Osteocyte (in vitro differentiated cells): Measurements from ENCODE around the gene NELFB. TPM values are rescaled to one million over a fixed set of nuclear protein-coding genes. Genes with fewer than 3 reads are reported as not detected.

Experiments used
- DNase-seq: peaks from one replicate; pipeline ENCODE4 v3.0.0; 2021; ENCODE audit warnings: mixed read lengths; ENCODE audit not compliant: unreplicated experiment; ENCODE audit errors: extremely low spot score
- H3K27ac Mint-ChIP-seq: one replicate; pipeline ENCODE4 v1.8.0; 2021; ENCODE audit warnings: mild to moderate bottlenecking, mixed read lengths; ENCODE audit not compliant: unreplicated experiment
- H3K27me3 Mint-ChIP-seq: one replicate; pipeline ENCODE4 v1.8.0; 2021; ENCODE audit warnings: mixed read lengths; ENCODE audit not compliant: unreplicated experiment
- H3K36me3 Mint-ChIP-seq: one replicate; pipeline ENCODE4 v1.8.0; 2021; ENCODE audit warnings: mixed read lengths; ENCODE audit not compliant: unreplicated experiment
- H3K4me1 Mint-ChIP-seq: one replicate; pipeline ENCODE4 v1.8.0; 2021; ENCODE audit warnings: mixed read lengths; ENCODE audit not compliant: unreplicated experiment
- H3K4me3 Mint-ChIP-seq: one replicate; pipeline ENCODE4 v1.8.0; 2021; ENCODE audit warnings: mild to moderate bottlenecking, moderate library complexity, mixed read lengths; ENCODE audit not compliant: unreplicated experiment
- H3K9me3 Mint-ChIP-seq: one replicate; pipeline ENCODE4 v1.8.0; 2021; ENCODE audit warnings: mixed read lengths; ENCODE audit not compliant: unreplicated experiment
- total RNA-seq: library from RNA; stranded (reverse); gene quantifications from 2 replicates; pipeline ENCODE4 v1.2.1, GENCODE V29; 2021
- TF ChIP-seq, protein P1 (sequence below): fragments of 200-600 bp; sonication (generic); IDR thresholded peaks from 2 replicates; pipeline ENCODE4 v1.5.0; 2021; ENCODE audit warnings: antibody characterized with exemption, mild to moderate bottlenecking, moderate library complexity

The NELFB gene
- total RNA-seq, 1 donor from 2014 or later: 54.1 TPM

DNA sequence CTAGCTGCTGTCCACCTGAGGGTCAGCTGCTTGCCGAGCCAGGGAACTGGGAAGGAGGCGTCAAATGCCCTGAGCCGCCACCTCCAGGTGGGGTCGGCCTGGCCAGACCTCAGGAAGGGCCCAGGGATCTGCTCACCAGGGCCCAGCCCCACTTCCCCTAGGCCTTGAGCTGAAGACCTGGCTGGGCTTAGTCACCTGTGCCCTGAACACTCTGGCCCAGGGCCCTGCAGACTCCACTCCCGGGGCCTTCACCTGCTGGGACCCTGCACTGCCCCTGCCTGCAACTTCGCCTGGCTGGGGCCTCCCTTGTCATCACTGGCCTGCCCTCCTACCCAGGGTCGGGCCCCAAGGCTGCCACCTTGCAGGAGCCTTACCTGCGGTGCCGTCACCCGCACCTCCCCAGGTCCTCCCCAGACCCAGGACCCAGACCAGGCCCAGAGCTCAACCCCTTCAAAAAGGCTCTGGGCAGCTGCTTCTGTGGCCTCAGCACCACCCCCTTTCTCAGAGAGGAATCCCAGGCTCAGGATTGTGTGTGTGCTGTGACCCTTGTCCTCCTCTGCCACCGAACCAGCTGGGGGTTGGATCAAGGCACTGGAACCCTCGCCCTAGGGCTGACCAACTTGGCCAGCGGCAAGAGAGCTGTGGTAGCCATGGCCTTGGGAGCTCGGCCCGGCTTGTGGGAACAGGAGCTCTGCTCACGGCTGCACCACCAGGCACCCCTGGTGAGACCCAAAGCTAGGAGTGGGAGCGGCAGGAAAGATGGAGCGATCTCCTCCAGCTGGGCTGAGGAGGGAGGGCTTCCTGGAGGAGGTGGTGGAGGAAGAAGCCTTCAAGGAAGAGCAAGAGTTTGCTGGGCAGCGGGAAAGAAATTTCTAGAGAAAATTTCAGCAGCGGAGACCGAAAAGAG, 1.2 kb upstream of the NELFB start:
- Mint-ChIP-seq H3K4me3 (peak overlapping the region; percentile 87), H3K36me3 (no peaks in the 10 kb centered on the region), H3K27ac (peak overlapping the region; percentile 79), H3K27me3 (no peaks in the 10 kb centered on the region), H3K9me3 (no peaks in the 10 kb centered on the region), H3K4me1 (peaks cover 15% of the 10 kb centered on the region)
- TF ChIP-seq, protein P1, sequence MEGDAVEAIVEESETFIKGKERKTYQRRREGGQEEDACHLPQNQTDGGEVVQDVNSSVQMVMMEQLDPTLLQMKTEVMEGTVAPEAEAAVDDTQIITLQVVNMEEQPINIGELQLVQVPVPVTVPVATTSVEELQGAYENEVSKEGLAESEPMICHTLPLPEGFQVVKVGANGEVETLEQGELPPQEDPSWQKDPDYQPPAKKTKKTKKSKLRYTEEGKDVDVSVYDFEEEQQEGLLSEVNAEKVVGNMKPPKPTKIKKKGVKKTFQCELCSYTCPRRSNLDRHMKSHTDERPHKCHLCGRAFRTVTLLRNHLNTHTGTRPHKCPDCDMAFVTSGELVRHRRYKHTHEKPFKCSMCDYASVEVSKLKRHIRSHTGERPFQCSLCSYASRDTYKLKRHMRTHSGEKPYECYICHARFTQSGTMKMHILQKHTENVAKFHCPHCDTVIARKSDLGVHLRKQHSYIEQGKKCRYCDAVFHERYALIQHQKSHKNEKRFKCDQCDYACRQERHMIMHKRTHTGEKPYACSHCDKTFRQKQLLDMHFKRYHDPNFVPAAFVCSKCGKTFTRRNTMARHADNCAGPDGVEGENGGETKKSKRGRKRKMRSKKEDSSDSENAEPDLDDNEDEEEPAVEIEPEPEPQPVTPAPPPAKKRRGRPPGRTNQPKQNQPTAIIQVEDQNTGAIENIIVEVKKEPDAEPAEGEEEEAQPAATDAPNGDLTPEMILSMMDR: no peak
- no peak for DNase-seq

DNA sequence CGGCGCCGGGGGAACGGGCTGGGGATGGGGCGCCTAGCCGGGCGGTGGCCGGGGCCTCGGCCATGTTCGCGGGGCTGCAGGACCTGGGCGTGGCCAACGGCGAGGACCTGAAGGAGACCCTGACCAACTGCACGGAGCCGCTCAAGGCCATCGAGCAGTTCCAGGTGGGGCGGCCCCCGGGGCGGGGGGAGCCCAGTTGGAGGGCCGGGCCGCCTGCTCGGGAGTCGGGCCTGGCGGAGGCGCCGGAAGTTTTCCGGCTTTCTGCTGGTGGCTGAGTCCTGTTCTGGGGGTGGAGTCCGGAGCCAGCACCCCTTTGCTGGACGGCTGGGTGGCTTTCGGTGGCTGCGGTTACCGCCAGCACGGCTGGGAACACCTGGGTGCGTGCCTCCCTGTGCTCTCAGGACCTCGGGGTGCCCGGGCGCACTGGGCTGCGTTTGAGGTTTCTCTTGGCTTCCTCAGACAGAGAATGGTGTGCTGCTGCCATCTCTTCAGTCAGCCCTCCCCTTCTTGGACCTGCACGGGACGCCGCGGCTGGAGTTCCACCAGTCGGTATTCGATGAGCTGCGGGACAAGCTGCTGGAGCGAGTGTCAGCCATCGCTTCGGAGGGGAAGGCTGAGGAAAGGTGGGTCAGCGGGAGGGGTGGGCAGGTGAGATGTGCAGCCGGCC, 454 bp downstream of the NELFB start:
- H3K27ac Mint-ChIP-seq: peak overlapping the region; percentile 41
- H3K4me3 Mint-ChIP-seq: peak overlapping the region; percentile 85
- TF ChIP-seq, protein P1: no peak
- DNase-seq: no peak
- H3K27me3 Mint-ChIP-seq: no peaks in the 10 kb centered on the region
- H3K4me1 Mint-ChIP-seq: peaks cover 15% of the 10 kb centered on the region
- no peaks in the 10 kb centered on the region for H3K36me3 Mint-ChIP-seq
- H3K9me3 Mint-ChIP-seq: no peaks in the 10 kb centered on the region

GRCh38 chr9:137256362-137256761, 1.2 kb downstream of the NELFB start:
- no peak for DNase-seq
- H3K27me3 Mint-ChIP-seq: no peaks in the 10 kb centered on the region
- TF ChIP-seq, protein P1: no peak
- peak overlapping the region; percentile 85 for H3K4me3 Mint-ChIP-seq
- H3K27ac Mint-ChIP-seq: no peak overlapping the region
- peaks cover 15% of the 10 kb centered on the region for H3K4me1 Mint-ChIP-seq
- no peaks in the 10 kb centered on the region for H3K36me3 Mint-ChIP-seq
- no peaks in the 10 kb centered on the region for H3K9me3 Mint-ChIP-seq

GRCh38 chr9:137256856-137257255, 1.7 kb downstream of the NELFB start:
- Mint-ChIP-seq H3K9me3 (no peaks in the 10 kb centered on the region), H3K4me1 (peaks cover 19% of the 10 kb centered on the region), H3K36me3 (no peaks in the 10 kb centered on the region), H3K27me3 (no peaks in the 10 kb centered on the region), H3K27ac (no peak overlapping the region), H3K4me3 (peak overlapping the region; percentile 85)
- TF ChIP-seq, protein P1: no peak
- DNase-seq: no peak
